DOHH2 (cell line): ENCODE results near the gene WNT9B.
A peak's percentile ranks its signal among the peaks of the same experiment; 100 is the strongest.

Source experiments
- H3F3A ChIP-seq: fragments of 200-600 bp; sonication (generic), shearing (Covaris generic); 2 replicates; pipeline ENCODE4 v1.6.0; 2016; ENCODE audit warnings: antibody characterized with exemption, mild to moderate bottlenecking; ENCODE audit not compliant: control insufficient read depth, insufficient read depth
- H3K27ac ChIP-seq: fragments of 200-600 bp; sonication (generic); 2 replicates; pipeline ENCODE4 v1.5.1; 2014; ENCODE audit warnings: low read depth, mild to moderate bottlenecking, low read length, moderate library complexity
- H3K27me3 ChIP-seq: fragments of 200-600 bp; sonication (generic); 2 replicates; pipeline ENCODE4 v1.6.1; 2014; ENCODE audit warnings: mild to moderate bottlenecking, low read length, mixed read lengths; ENCODE audit not compliant: control insufficient read depth
- H3K36me3 ChIP-seq: fragments of 200-600 bp; sonication (generic); 2 replicates; pipeline ENCODE4 v1.6.1; 2014; ENCODE audit warnings: mild to moderate bottlenecking, low read length, moderate library complexity, mixed read lengths; ENCODE audit not compliant: control insufficient read depth
- H3K4me1 ChIP-seq: fragments of 200-600 bp; sonication (generic); 2 replicates; pipeline ENCODE4 v1.6.1; 2014; ENCODE audit warnings: mild to moderate bottlenecking, low read length, mixed read lengths; ENCODE audit not compliant: control insufficient read depth
- H3K4me2 ChIP-seq: fragments of 200-600 bp; sonication (generic); 2 replicates; pipeline ENCODE4 v1.6.0; 2014; ENCODE audit warnings: mild to moderate bottlenecking, low read length, moderate library complexity
- H3K4me3 ChIP-seq: fragments of 200-600 bp; sonication (generic); 2 replicates; pipeline ENCODE4 v1.5.1; 2014; ENCODE audit warnings: mild to moderate bottlenecking, low read length, mixed read lengths
- H3K79me2 ChIP-seq: fragments of 200-600 bp; sonication (generic); 2 replicates; pipeline ENCODE4 v1.6.1; 2014; ENCODE audit warnings: mild to moderate bottlenecking, low read length, mixed read lengths; ENCODE audit not compliant: control insufficient read depth
- H3K9me2 ChIP-seq: fragments of 200-600 bp; sonication (generic); replicated peaks from 2 replicates; pipeline ENCODE4 v1.6.1; 2014; ENCODE audit warnings: mild to moderate bottlenecking, low read length, mixed read lengths; ENCODE audit not compliant: control insufficient read depth
- H3K9me3 ChIP-seq: fragments of 200-600 bp; sonication (generic); 2 replicates; pipeline ENCODE4 v1.6.1; 2014; ENCODE audit warnings: antibody characterized with exemption, low read length, mixed read lengths; ENCODE audit not compliant: control insufficient read depth, insufficient read depth
- H4K20me1 ChIP-seq: fragments of 200-600 bp; sonication (generic); 2 replicates; pipeline ENCODE4 v1.6.0; 2014; ENCODE audit warnings: low read depth, mild to moderate bottlenecking, antibody characterized with exemption, low read length, moderate library complexity; ENCODE audit not compliant: control insufficient read depth, insufficient read depth
- CTCF ChIP-seq: fragments of 200-600 bp; sonication (generic); IDR thresholded peaks from one replicate; pipeline ENCODE4 v1.5.1; 2014; ENCODE audit warnings: antibody characterized with exemption, mild to moderate bottlenecking, low read depth, low read length; ENCODE audit not compliant: poor library complexity, severe bottlenecking
- EZH2phosphoT487 ChIP-seq: fragments of 200-600 bp; sonication (generic); IDR thresholded peaks from 2 replicates; pipeline ENCODE4 v1.6.1; 2017; ENCODE audit warnings: borderline replicate concordance, mild to moderate bottlenecking, antibody characterized with exemption, low read length, moderate library complexity, mixed read lengths

WNT9B gene

GRCh38 chr17:46818316-46818928 lies 33.0 kb upstream of the WNT9B start, which contains the start of gene WNT3:
WNT3 (minus strand) TSS chr17:46818692; CDS start chr17:46818597, 95 bp downstream.
- Histone ChIP-seq H3K4me3 (no peak within 1 kb of the TSS), H3K27ac (no peak within 1 kb of the TSS), H4K20me1 (no peaks in the 10 kb centered on the region; the same call in 1 of the 2 replicates), H3K36me3 (no peaks in the 10 kb centered on the region), H3K27me3 (peaks cover 57% of the 10 kb centered on the region), H3F3A (no peaks in the 10 kb centered on the region), H3K9me3 (no peaks in the 10 kb centered on the region), H3K4me1 (no peaks in the 10 kb centered on the region), H3K4me2 (peak within 1 kb of the TSS; percentile 28; the same call in 1 of the 2 replicates), H3K9me2 (no peaks in the 10 kb centered on the region), H3K79me2 (no peaks in the 10 kb centered on the region)
- TF ChIP-seq EZH2phosphoT487, result peak; percentile 31
- no peak for TF ChIP-seq CTCF

GRCh38 chr17:46818929-46819859 lies 32.2 kb upstream of the WNT9B start:
- Histone ChIP-seq H3K27me3 (peaks cover 57% of the 10 kb centered on the region), H4K20me1 (no peaks in the 10 kb centered on the region; the same call in 1 of the 2 replicates), H3K4me3 (no peak overlapping the region), H3K4me1 (no peaks in the 10 kb centered on the region), H3K9me2 (no peaks in the 10 kb centered on the region), H3K9me3 (no peaks in the 10 kb centered on the region), H3K27ac (no peak overlapping the region), H3K36me3 (no peaks in the 10 kb centered on the region), H3K79me2 (no peaks in the 10 kb centered on the region), H3K4me2 (no peak overlapping the region), H3F3A (no peaks in the 10 kb centered on the region)
- TF ChIP-seq CTCF (no peak), EZH2phosphoT487 (no peak; the same call in 1 of the 2 replicates)

- Histone ChIP-seq H4K20me1 (no peaks in the 10 kb centered on the region; the same call in 1 of the 2 replicates), H3K4me2 (no peak overlapping the region), H3K36me3 (no peaks in the 10 kb centered on the region), H3K9me3 (no peaks in the 10 kb centered on the region), H3K27ac (no peak overlapping the region), H3K4me3 (no peak overlapping the region), H3K4me1 (no peaks in the 10 kb centered on the region), H3F3A (no peaks in the 10 kb centered on the region), H3K79me2 (no peaks in the 10 kb centered on the region), H3K27me3 (peaks cover 57% of the 10 kb centered on the region), H3K9me2 (no peaks in the 10 kb centered on the region)
- no peak for TF ChIP-seq EZH2phosphoT487
- TF ChIP-seq CTCF, result no peak
Measured at GRCh38 chr17:46819906-46820351, 31.5 kb upstream of the WNT9B start.
